ENCODE measurements around the gene HNRNPA3. TPM values are rescaled to one million over a fixed set of nuclear protein-coding genes. Genes with fewer than 3 reads are reported as not detected.

The HNRNPA3 gene
- polyA plus RNA-seq, 3 donors = 26.5 to 71.7 (median 43.0) TPM

GRCh38 chr2:177164584-177165052 lies 48.0 kb upstream of the HNRNPA3 start:
- Histone ChIP-seq H2AFZ (ENCODE audit: insufficient read depth, low read depth, low read length, poor library complexity, severe bottlenecking) (peak overlapping the region; percentile 79), H4K20me1 (ENCODE audit: insufficient read depth, low read length) (no peaks in the 10 kb centered on the region), H3K36me3 (replicated peaks in 1 of 2; ENCODE audit: control insufficient read depth in 1 of 2, insufficient read depth in 2 of 2, low read length in 2 of 2) (no peaks in the 10 kb centered on the region), H3K4me2 (replicated peaks; ENCODE audit: extremely low read depth, low read length, poor library complexity, severe bottlenecking) (peak overlapping the region; percentile 86), H3K79me2 (ENCODE audit: insufficient read depth, low read length) (no peaks in the 10 kb centered on the region), H3K9me3 (replicated peaks in 1 of 2; ENCODE audit: control insufficient read depth in 1 of 2, insufficient read depth in 1 of 2, low read length in 2 of 2) (no peaks in the 10 kb centered on the region), H3K27me3 (ENCODE audit: control insufficient read depth in 2 of 2, insufficient read depth in 2 of 2, low read length in 2 of 2) (peaks cover 2% of the 10 kb centered on the region in 2 donors), H3K4me3 (replicated peaks in 1 of 3; ENCODE audit: low read depth in 2 of 3, low read length in 3 of 3) (peak overlapping the region; percentile 58 to 98 (median 79)), H3K9ac (ENCODE audit: insufficient read depth, low read length, poor library complexity, severe bottlenecking) (peak overlapping the region; percentile 68), H3K4me1 (ENCODE audit: control insufficient read depth in 1 of 2, insufficient read depth in 2 of 2, low read length in 2 of 2) (peaks cover 19% of the 10 kb centered on the region in 2 donors), H3K27ac (ENCODE audit: low read depth in 1 of 2, low read length in 2 of 2) (peak overlapping the region in 1 of 2 donors; percentile 86)
- Mint-ChIP-seq H3K27me3 (ENCODE audit: low read depth in 3 of 3) (no peaks in the 10 kb centered on the region), H3K4me1 (peaks cover 18% of the 10 kb centered on the region), H3K9me3 (no peaks in the 10 kb centered on the region), H3K36me3 (no peaks in the 10 kb centered on the region), H3K4me3 (no peak overlapping the region), H3K27ac (no peak overlapping the region)
- TF ChIP-seq CTCF (IDR thresholded peaks at IDR 0.05) = peak; percentile 100
- intact Hi-C loops (cut with micrococcal nuclease) = loop anchor here (2.0 to 10.0 kb wide), 7 partner anchors 48 to 450 kb away; partner anchors contain the start of genes HNRNPA3 (in 1 of the 2) and NFE2L2 (in 1 of the 2)
- no CpG with 5 or more reads among the region's 13 CpGs for WGBS (ENCODE audit: insufficient coverage)
- DNase-seq = peak; percentile 67 to 82 (median 77)

- Histone ChIP-seq H3K79me2 (ENCODE audit: insufficient read depth, low read length) (no peaks in the 10 kb centered on the region), H3K36me3 (replicated peaks in 1 of 2; ENCODE audit: control insufficient read depth in 1 of 2, insufficient read depth in 2 of 2, low read length in 2 of 2) (no peaks in the 10 kb centered on the region), H3K27ac (ENCODE audit: low read depth in 1 of 2, low read length in 2 of 2) (peak overlapping the region; percentile 70 to 86), H3K4me2 (replicated peaks; ENCODE audit: extremely low read depth, low read length, poor library complexity, severe bottlenecking) (peak overlapping the region; percentile 86), H3K9me3 (replicated peaks in 1 of 2; ENCODE audit: control insufficient read depth in 1 of 2, insufficient read depth in 1 of 2, low read length in 2 of 2) (no peaks in the 10 kb centered on the region), H4K20me1 (ENCODE audit: insufficient read depth, low read length) (no peaks in the 10 kb centered on the region), H3K4me3 (replicated peaks in 1 of 3; ENCODE audit: low read depth in 2 of 3, low read length in 3 of 3) (peak overlapping the region; percentile 58 to 98 (median 79)), H3K9ac (ENCODE audit: insufficient read depth, low read length, poor library complexity, severe bottlenecking) (peak overlapping the region; percentile 68), H3K27me3 (ENCODE audit: control insufficient read depth in 2 of 2, insufficient read depth in 2 of 2, low read length in 2 of 2) (peaks cover 2% of the 10 kb centered on the region in 2 donors), H2AFZ (ENCODE audit: insufficient read depth, low read depth, low read length, poor library complexity, severe bottlenecking) (peak overlapping the region; percentile 79), H3K4me1 (ENCODE audit: control insufficient read depth in 1 of 2, insufficient read depth in 2 of 2, low read length in 2 of 2) (peaks cover 19 to 23% of the 10 kb centered on the region in 2 donors)
- intact Hi-C loops (cut with micrococcal nuclease) = loop anchor here (2.0 to 10.0 kb wide), 7 partner anchors 47 to 450 kb away; partner anchors contain the start of genes HNRNPA3 (in 1 of the 2) and NFE2L2 (in 1 of the 2)
- Mint-ChIP-seq H3K4me1 (peaks cover 23% of the 10 kb centered on the region), H3K36me3 (no peaks in the 10 kb centered on the region), H3K27ac (no peak overlapping the region), H3K4me3 (no peak overlapping the region), H3K27me3 (ENCODE audit: low read depth in 3 of 3) (no peaks in the 10 kb centered on the region), H3K9me3 (no peaks in the 10 kb centered on the region)
- peak in 2 of 3 donors; percentile 16 to 34 for DNase-seq
- no peak for TF ChIP-seq CTCF (IDR thresholded peaks at IDR 0.05)
- WGBS (ENCODE audit: insufficient coverage) = 3% methylated on average over 5 of the region's 8 CpGs
Measured at GRCh38 chr2:177165061-177165583, 47.5 kb upstream of the HNRNPA3 start.
